Ishikawa (cell line): Measurements from ENCODE around the gene ATP2A3.

Source experiments
- CEBPB ChIP-seq: IDR thresholded peaks from 2 replicates; pipeline ENCODE4 v1.6.1; 2012
- EGR1 ChIP-seq: IDR thresholded peaks from 2 replicates; pipeline ENCODE4 v1.6.1; 2012
- EP300 ChIP-seq: IDR thresholded peaks from 2 replicates; pipeline ENCODE4 v1.6.1; 2012; ENCODE audit warnings: borderline replicate concordance
- FOXM1 ChIP-seq: IDR thresholded peaks from 2 replicates; pipeline ENCODE4 v1.6.1; 2012; ENCODE audit warnings: low read depth, borderline replicate concordance
- NFIC ChIP-seq: IDR thresholded peaks from 2 replicates; pipeline ENCODE4 v1.6.1; 2012
- RAD21 ChIP-seq: IDR thresholded peaks from 2 replicates; pipeline ENCODE4 v1.6.1; 2012; ENCODE audit warnings: low read depth
- TAF1 ChIP-seq: IDR thresholded peaks from 2 replicates; pipeline ENCODE4 v1.6.1; 2012; ENCODE audit warnings: low read depth, mild to moderate bottlenecking
- TCF12 ChIP-seq: IDR thresholded peaks from 2 replicates; pipeline ENCODE4 v1.6.1; 2012; ENCODE audit warnings: low read depth
- TEAD4 ChIP-seq: IDR thresholded peaks from 2 replicates; pipeline ENCODE4 v1.6.1; 2012
- YY1 ChIP-seq: IDR thresholded peaks from 2 replicates; pipeline ENCODE4 v1.6.1; 2012; ENCODE audit warnings: low read depth
- ZBTB7A ChIP-seq: IDR thresholded peaks from 2 replicates; pipeline ENCODE4 v1.6.1; 2012; ENCODE audit warnings: low read depth
- TF ChIP-seq, protein P1 (sequence below): IDR thresholded peaks from 2 replicates; pipeline ENCODE4 v1.6.1; 2012
- TF ChIP-seq, protein P2 (sequence below): IDR thresholded peaks from 2 replicates; pipeline ENCODE4 v1.6.1; 2012; ENCODE audit warnings: low read depth, mild to moderate bottlenecking

GRCh38 chr17:3980381-3981014 is 16.3 kb upstream of the ATP2A3 start:
- TF ChIP-seq RAD21 (no peak), YY1 (no peak), TCF12 (no peak), TEAD4 (no peak), TAF1 (no peak), EGR1 (no peak), EP300 (no peak), CEBPB (no peak), ZBTB7A (no peak), NFIC (no peak), FOXM1 (no peak)
- TF ChIP-seq, protein P1, sequence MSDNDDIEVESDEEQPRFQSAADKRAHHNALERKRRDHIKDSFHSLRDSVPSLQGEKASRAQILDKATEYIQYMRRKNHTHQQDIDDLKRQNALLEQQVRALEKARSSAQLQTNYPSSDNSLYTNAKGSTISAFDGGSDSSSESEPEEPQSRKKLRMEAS, result no peak
- TF ChIP-seq, protein P2, sequence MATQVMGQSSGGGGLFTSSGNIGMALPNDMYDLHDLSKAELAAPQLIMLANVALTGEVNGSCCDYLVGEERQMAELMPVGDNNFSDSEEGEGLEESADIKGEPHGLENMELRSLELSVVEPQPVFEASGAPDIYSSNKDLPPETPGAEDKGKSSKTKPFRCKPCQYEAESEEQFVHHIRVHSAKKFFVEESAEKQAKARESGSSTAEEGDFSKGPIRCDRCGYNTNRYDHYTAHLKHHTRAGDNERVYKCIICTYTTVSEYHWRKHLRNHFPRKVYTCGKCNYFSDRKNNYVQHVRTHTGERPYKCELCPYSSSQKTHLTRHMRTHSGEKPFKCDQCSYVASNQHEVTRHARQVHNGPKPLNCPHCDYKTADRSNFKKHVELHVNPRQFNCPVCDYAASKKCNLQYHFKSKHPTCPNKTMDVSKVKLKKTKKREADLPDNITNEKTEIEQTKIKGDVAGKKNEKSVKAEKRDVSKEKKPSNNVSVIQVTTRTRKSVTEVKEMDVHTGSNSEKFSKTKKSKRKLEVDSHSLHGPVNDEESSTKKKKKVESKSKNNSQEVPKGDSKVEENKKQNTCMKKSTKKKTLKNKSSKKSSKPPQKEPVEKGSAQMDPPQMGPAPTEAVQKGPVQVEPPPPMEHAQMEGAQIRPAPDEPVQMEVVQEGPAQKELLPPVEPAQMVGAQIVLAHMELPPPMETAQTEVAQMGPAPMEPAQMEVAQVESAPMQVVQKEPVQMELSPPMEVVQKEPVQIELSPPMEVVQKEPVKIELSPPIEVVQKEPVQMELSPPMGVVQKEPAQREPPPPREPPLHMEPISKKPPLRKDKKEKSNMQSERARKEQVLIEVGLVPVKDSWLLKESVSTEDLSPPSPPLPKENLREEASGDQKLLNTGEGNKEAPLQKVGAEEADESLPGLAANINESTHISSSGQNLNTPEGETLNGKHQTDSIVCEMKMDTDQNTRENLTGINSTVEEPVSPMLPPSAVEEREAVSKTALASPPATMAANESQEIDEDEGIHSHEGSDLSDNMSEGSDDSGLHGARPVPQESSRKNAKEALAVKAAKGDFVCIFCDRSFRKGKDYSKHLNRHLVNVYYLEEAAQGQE, result no peak
